ENCODE results near the gene TMLHE. TPM values are rescaled to one million over a fixed set of nuclear protein-coding genes. Genes with fewer than 3 reads are reported as not detected.

Gene TMLHE
- total and polyA plus RNA-seq, 2 of the 13 experiments (the other 11 are each of a cell fraction or from before 2014, with no cell fraction given): 12.5 to 14.2 TPM

DNA sequence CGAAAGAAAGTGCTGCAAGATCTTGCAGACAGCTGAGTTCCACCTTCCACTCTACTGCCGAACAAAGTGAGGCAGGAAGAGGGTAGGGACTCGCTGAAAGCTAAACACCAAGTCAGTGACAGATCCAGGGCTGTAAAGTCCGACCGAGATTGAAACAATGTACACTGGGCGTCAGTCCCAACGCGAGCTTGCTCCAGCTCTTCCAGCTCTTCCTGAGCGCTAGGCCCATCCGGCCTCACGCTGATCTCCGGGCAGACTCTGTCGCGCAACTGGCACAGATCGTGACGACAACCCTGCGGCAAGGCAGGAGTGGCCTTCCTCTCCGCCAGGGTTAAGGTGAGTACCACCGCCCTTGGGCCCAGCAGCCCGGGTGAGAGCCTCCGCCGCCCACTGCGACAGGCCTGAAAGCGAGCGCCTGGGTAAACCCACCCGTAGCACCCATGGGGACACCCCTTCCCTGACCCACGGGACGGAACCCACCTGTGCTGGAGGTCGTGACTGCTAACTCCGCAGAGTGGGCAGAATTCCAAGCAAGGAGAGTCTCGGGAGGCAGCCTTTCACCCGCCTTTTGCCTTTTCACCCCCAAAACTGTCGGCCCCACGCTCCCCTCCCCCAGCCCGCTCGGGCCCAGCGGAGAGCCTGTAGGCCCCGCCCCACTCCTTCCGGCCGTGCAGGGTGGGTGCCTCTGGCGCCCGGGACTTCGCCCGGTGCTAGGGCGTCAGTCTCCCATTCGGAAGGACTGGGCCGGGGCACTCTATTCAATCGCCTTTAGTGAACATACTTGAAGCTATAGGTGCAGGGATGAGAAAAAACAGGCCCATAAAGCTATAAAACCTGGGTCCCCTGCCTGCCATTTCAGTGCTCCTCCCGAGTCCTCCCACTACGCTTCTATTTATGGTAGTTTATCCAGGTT is at the start of gene TMLHE, which contains the start of gene SPRY3 (continued):
- TF ChIP-seq, protein P1, sequence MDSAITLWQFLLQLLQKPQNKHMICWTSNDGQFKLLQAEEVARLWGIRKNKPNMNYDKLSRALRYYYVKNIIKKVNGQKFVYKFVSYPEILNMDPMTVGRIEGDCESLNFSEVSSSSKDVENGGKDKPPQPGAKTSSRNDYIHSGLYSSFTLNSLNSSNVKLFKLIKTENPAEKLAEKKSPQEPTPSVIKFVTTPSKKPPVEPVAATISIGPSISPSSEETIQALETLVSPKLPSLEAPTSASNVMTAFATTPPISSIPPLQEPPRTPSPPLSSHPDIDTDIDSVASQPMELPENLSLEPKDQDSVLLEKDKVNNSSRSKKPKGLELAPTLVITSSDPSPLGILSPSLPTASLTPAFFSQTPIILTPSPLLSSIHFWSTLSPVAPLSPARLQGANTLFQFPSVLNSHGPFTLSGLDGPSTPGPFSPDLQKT (CRISPR knock-in tag; IDR thresholded peaks at IDR 0.05; ENCODE audit: borderline replicate concordance): no peak
- no peak for TF ChIP-seq FOXA1 (IDR thresholded peaks at IDR 0.05)
- TF ChIP-seq FOXA1 (CRISPR knock-in tag; IDR thresholded peaks at IDR 0.05): no peak
- TF ChIP-seq, protein P2, sequence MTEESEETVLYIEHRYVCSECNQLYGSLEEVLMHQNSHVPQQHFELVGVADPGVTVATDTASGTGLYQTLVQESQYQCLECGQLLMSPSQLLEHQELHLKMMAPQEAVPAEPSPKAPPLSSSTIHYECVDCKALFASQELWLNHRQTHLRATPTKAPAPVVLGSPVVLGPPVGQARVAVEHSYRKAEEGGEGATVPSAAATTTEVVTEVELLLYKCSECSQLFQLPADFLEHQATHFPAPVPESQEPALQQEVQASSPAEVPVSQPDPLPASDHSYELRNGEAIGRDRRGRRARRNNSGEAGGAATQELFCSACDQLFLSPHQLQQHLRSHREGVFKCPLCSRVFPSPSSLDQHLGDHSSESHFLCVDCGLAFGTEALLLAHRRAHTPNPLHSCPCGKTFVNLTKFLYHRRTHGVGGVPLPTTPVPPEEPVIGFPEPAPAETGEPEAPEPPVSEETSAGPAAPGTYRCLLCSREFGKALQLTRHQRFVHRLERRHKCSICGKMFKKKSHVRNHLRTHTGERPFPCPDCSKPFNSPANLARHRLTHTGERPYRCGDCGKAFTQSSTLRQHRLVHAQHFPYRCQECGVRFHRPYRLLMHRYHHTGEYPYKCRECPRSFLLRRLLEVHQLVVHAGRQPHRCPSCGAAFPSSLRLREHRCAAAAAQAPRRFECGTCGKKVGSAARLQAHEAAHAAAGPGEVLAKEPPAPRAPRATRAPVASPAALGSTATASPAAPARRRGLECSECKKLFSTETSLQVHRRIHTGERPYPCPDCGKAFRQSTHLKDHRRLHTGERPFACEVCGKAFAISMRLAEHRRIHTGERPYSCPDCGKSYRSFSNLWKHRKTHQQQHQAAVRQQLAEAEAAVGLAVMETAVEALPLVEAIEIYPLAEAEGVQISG (CRISPR knock-in tag; IDR thresholded peaks at IDR 0.05): no peak; the same call in 1 of the 2 replicates
- no peak for TF ChIP-seq ZNF101 (CRISPR knock-in tag; IDR thresholded peaks at IDR 0.05; ENCODE audit: borderline replicate concordance, low read depth)
- TF ChIP-seq MEIS2 (CRISPR knock-in tag; IDR thresholded peaks at IDR 0.05): no peak
- no peak for TF ChIP-seq ZNF232 (CRISPR knock-in tag; IDR thresholded peaks at IDR 0.05; ENCODE audit: borderline replicate concordance)
- peak; percentile 56; the same call in 1 of the 2 replicates for TF ChIP-seq ZNF292 (CRISPR knock-in tag; IDR thresholded peaks at IDR 0.05; ENCODE audit: borderline replicate concordance, low read depth)
- no peak for TF ChIP-seq ZNF672 (CRISPR knock-in tag; IDR thresholded peaks at IDR 0.05)
- peak; percentile 50; the same call in 1 of the 2 replicates for TF ChIP-seq ZSCAN9 (CRISPR knock-in tag; IDR thresholded peaks at IDR 0.05; ENCODE audit: borderline replicate concordance)
- TF ChIP-seq FOXK1 (CRISPR knock-in tag; IDR thresholded peaks at IDR 0.05; ENCODE audit: borderline replicate concordance, low read depth): 0 out of 2 replicates have a peak, but pooled peaks have one; percentile 22
- no peak for TF ChIP-seq ZNF10 (CRISPR knock-in tag; IDR thresholded peaks at IDR 0.05; ENCODE audit: borderline replicate concordance, low read depth)
- TF ChIP-seq, protein P3, sequence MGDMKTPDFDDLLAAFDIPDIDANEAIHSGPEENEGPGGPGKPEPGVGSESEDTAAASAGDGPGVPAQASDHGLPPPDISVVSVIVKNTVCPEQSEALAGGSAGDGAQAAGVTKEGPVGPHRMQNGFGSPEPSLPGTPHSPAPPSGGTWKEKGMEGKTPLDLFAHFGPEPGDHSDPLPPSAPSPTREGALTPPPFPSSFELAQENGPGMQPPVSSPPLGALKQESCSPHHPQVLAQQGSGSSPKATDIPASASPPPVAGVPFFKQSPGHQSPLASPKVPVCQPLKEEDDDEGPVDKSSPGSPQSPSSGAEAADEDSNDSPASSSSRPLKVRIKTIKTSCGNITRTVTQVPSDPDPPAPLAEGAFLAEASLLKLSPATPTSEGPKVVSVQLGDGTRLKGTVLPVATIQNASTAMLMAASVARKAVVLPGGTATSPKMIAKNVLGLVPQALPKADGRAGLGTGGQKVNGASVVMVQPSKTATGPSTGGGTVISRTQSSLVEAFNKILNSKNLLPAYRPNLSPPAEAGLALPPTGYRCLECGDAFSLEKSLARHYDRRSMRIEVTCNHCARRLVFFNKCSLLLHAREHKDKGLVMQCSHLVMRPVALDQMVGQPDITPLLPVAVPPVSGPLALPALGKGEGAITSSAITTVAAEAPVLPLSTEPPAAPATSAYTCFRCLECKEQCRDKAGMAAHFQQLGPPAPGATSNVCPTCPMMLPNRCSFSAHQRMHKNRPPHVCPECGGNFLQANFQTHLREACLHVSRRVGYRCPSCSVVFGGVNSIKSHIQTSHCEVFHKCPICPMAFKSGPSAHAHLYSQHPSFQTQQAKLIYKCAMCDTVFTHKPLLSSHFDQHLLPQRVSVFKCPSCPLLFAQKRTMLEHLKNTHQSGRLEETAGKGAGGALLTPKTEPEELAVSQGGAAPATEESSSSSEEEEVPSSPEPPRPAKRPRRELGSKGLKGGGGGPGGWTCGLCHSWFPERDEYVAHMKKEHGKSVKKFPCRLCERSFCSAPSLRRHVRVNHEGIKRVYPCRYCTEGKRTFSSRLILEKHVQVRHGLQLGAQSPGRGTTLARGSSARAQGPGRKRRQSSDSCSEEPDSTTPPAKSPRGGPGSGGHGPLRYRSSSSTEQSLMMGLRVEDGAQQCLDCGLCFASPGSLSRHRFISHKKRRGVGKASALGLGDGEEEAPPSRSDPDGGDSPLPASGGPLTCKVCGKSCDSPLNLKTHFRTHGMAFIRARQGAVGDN (CRISPR knock-in tag; IDR thresholded peaks at IDR 0.05): peak; percentile 78
- no peak for TF ChIP-seq ZNF564 (CRISPR knock-in tag; IDR thresholded peaks at IDR 0.05)
- no peak for TF ChIP-seq ZNF260 (CRISPR knock-in tag; IDR thresholded peaks at IDR 0.05; ENCODE audit: borderline replicate concordance, low read depth)
- TF ChIP-seq, protein P4, sequence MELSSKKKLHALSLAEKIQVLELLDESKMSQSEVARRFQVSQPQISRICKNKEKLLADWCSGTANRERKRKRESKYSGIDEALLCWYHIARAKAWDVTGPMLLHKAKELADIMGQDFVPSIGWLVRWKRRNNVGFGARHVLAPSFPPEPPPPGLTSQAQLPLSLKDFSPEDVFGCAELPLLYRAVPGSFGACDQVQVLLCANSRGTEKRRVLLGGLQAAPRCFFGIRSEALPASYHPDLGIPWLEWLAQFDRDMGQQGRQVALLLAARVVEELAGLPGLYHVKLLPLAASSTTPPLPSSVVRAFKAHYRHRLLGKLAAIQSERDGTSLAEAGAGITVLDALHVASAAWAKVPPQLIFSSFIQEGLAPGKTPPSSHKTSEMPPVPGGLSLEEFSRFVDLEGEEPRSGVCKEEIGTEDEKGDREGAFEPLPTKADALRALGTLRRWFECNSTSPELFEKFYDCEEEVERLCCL (CRISPR knock-in tag; IDR thresholded peaks at IDR 0.05; ENCODE audit: borderline replicate concordance): no peak
- 0 out of 2 replicates have a peak, but pooled peaks have one; percentile 32 for TF ChIP-seq SSRP1 (CRISPR knock-in tag; IDR thresholded peaks at IDR 0.05)
- 0 out of 2 replicates have a peak, but pooled peaks have one; percentile 61 for TF ChIP-seq GFI1 (CRISPR knock-in tag; IDR thresholded peaks at IDR 0.05; ENCODE audit: borderline replicate concordance)
